Astrocyte (in vitro differentiated cells and primary cell): ENCODE measurements around the gene DPEP1.

ENCODE experiments used
- EZH2 ChIP-seq: IDR thresholded peaks from 2 replicates; pipeline ENCODE4 v1.6.1; 2012; ENCODE audit warnings: mild to moderate bottlenecking, low read length, inconsistent platforms; ENCODE audit not compliant: insufficient read depth
- TF ChIP-seq, protein P1 (sequence below): IDR thresholded peaks from 2 replicates; pipeline ENCODE4 v1.5.1; 2011; ENCODE audit warnings: low read depth, mild to moderate bottlenecking, inconsistent platforms, low read length, moderate library complexity; ENCODE audit not compliant: insufficient read depth

DNA sequence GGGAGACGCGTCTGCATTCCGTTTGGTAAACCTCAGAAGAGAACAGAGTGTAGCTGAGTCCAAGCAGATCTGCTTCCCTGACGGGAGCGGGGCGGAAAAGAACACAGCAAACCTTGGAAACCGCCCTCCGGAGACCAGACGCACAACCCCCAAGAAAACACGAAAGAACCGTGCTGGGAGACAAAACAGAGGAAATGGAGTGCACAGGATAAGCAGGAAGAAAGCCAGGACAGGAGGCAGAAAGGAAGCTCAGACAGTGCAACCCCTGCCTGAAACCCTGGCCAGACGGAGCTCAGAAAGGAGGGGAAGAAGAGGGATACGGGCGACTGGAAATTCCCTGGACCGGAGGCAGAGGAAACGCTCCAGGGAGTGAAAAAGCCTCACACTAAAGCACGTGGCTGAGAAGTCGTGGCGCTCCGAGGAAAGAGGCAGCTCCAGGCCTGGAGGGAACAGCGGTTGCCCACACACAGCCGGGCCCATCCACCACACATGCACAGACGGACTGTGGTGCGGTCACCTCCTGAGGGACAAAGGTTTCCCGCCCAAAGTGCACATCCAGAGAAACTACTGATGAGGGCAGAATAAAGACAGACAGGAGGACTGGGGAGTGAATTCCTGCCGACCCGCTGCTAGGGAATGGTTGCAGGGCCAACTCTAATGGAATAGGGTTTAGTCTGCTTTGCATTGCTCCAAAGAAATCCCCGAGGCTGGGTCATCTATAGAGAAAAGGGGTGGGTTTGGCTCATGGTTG lies 10.2 kb downstream of the DPEP1 start:
- TF ChIP-seq, protein P1, sequence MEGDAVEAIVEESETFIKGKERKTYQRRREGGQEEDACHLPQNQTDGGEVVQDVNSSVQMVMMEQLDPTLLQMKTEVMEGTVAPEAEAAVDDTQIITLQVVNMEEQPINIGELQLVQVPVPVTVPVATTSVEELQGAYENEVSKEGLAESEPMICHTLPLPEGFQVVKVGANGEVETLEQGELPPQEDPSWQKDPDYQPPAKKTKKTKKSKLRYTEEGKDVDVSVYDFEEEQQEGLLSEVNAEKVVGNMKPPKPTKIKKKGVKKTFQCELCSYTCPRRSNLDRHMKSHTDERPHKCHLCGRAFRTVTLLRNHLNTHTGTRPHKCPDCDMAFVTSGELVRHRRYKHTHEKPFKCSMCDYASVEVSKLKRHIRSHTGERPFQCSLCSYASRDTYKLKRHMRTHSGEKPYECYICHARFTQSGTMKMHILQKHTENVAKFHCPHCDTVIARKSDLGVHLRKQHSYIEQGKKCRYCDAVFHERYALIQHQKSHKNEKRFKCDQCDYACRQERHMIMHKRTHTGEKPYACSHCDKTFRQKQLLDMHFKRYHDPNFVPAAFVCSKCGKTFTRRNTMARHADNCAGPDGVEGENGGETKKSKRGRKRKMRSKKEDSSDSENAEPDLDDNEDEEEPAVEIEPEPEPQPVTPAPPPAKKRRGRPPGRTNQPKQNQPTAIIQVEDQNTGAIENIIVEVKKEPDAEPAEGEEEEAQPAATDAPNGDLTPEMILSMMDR, result no peak
- TF ChIP-seq EZH2, result peak; percentile 11
